ENCODE results near the gene CACNA1C.

Gene CACNA1C

GRCh38 chr12:2034633-2035430, 18.0 kb upstream of the CACNA1C start:
- DNase-seq (ENCODE audit: insufficient read length, low spot score) (peak; percentile 83), FAIRE-seq (no peak)

DNA sequence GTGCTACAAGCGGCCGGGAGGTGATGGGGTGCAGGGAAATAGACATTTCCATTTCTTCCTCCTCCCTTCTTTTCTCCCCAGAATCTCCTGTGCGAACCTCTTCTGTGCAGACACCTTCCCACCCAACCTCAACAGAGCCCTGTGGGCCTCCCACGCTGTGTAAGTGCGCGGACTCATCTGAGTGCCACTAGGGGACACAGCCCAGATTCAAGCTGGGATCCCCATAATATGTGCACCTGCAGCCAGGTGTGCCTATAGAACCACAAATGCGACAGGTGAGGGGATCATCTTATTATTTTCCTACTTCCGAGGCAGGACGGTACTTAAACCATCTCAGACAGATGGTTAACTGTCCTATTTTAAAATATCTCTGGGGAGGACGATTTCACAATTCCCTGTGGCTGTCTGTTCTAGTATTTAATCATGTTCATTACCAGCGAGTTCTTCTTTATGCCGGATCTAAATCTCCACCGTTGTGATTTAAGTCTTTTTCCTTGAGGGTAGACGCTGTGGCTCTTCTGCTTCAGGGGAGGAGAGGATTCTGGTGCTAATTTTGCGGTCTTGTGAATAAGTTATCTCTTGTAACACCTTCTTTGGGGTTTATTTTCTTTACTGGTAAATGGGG, 17.2 kb upstream of the CACNA1C start:
- no peak for DNase-seq (ENCODE audit: insufficient read length, low spot score)
- no peak for FAIRE-seq

GRCh38 chr12:2039034-2039433, 13.8 kb upstream of the CACNA1C start:
- DNase-seq (ENCODE audit: insufficient read length, low spot score): no peak
- FAIRE-seq: no peak

DNA sequence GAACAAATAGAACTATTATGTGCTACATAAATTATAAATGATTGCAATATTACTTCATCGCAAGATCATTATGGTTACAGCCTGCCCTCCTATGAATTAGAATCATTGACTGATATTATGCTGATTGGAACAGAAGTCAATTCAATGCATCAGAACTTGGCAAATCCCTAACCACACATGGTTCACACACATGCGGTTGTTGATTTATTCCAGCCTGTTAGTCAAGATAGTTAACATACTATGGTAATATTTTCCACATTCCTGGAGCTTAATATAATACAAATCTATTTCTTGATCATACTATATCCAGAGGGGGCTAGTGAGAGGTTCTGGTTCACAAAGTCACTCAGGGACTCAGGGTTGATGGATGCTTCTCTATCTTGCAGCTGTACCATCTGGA, 9.7 kb upstream of the CACNA1C start:
- FAIRE-seq (no peak), DNase-seq (ENCODE audit: insufficient read length, low spot score) (no peak)

GRCh38 chr12:2044165-2044564, 8.6 kb upstream of the CACNA1C start:
- FAIRE-seq (no peak), DNase-seq (ENCODE audit: insufficient read length, low spot score) (no peak)

- FAIRE-seq: no peak
- DNase-seq (ENCODE audit: insufficient read length, low spot score): no peak
Observed at GRCh38 chr12:2046957-2047356, 5.8 kb upstream of the CACNA1C start.

- FAIRE-seq (no peak), DNase-seq (ENCODE audit: insufficient read length, low spot score) (no peak)
Observed at GRCh38 chr12:2047752-2048151, 5.0 kb upstream of the CACNA1C start.

GRCh38 chr12:2049604-2050540, 2.9 kb upstream of the CACNA1C start:
- FAIRE-seq (no peak), DNase-seq (ENCODE audit: insufficient read length, low spot score) (no peak)

DNA sequence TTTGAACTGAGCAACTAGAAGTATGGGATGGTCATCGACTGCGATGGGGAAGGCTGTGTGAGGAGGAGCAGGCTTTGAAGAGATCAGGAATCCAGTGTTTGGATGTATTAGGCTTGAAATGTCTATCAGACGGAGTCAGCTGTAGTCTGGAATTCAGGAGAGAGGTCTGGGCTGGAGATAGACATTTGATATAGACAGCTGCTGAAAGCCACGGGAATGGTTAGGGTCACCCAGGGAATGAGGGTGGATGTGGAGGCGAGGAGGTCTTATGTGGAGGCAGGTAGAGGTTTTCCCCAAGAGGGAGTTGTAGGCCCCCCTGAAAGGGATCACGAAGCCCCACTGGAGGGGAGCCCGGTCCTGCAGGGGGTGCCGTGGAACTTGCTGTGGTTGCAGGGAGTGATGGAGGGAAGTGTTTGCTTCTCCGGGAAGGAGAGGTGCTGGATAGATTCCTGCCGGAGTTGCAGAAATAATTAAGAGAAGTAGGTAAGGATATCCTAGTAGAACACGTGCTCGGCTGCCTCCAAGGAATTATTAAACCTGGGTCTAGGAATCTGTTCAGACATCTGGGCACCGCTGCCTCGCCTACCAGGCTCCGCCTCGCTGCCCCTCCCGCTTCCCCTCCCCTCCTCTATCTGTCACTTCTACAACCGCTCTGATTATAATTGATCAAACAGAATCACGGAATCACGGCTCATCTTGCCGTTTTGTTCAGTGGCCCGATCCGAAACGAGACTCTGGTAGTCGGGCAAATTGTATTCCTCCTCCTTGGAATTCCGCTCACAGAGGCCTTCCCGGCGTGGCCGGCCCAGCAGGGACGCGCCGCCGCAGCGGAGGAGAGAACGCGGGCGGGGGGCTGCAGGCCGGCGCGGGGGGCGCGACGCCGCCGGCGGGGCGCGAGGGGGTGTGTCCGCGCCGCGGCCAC, 826 bp upstream of the CACNA1C start:
- no peak for DNase-seq (ENCODE audit: insufficient read length, low spot score)
- no peak for FAIRE-seq

GRCh38 chr12:2053691-2054090, 904 bp downstream of the CACNA1C start:
- no peak for DNase-seq (ENCODE audit: insufficient read length, low spot score)
- no peak for FAIRE-seq

DNA sequence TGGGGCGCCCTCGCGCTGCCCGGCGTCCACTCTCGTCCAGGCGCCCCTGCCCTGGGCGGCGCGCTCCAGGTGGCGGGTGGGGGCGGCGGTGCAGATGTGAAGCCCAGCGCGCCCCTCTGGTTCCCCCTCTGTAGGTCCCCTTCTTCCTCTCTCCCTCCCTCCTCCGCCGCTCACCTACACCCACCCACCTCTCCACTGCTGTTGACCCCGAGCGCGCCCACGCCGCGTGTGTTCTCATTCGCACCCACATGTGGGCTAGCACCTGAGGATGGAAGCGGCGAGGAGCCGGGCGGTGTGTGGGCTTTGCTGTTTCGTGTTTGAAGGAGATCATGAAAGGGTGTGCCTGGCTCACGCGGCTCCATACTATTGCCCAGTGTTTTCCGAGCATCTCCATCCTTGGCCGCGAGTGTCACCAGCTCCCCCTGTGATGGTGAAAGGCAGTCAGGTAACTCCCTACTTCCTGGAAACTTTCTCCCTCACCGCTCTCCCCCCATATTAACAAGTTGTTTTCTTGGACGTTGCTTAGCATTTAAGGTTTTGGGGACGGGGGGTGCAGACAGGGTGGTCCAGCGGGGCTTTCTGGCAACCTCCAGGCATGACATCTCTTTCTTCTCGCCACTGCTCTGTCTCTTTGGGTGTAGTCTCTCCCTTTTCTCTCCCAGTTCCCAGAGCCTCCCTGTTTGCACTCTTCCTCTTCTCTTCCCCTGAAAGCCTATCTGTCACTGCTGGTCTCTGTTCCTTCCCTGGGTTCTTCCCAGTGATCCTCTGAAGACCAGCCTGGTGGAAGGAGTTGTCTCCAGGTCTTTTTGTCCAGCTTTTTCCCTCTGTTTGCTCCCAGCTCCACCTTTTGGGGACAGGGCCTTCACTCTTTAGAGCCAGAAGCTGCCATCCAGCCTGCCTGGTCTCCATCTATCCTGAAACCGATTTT, 1.6 kb downstream of the CACNA1C start:
- no peak for FAIRE-seq
- no peak for DNase-seq (ENCODE audit: insufficient read length, low spot score)

DNA sequence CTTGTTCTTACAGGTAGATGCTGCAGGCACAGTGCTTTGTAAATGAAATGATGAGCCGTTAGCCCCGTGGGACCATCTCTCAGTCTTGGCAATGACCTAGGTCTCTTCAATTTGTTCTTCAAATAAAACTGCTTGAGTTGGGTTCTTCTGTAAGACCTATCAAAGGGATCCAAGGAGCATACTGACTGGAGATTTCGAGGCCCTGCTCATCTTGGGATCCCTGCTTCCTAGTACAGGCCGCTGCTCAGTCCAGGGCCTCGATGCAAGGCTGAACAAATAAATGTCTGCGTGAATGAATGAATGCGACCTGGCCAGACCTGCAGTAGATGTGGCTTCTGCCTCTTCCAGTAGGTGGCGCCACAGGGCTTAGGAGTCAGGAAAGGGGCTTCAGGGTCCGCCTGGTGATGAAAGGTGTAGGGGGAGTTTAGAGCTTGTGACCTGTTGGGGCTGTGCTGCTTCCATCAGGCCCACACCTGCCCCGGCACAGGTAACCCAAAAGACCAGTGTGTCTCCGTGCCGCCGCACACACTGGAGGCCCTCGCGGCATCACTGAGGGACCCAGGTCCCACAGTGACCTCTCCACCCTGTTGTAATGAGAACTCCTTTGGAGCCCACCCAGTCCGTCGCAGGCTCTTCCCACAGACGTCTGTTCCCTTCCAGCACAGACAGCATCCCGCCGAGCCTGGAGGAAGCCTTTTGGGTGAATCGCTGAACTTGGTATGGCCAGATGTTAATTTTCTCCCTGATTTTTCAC, 4.4 kb downstream of the CACNA1C start:
- FAIRE-seq: no peak

GRCh38 chr12:2057795-2058408, 5.1 kb downstream of the CACNA1C start:
- FAIRE-seq (no peak), DNase-seq (ENCODE audit: insufficient read length, low spot score) (no peak)

More for the DNA sequence above, 4.4 kb downstream of the CACNA1C start:
- DNase-seq (ENCODE audit: insufficient read length, low spot score): no peak

DNA sequence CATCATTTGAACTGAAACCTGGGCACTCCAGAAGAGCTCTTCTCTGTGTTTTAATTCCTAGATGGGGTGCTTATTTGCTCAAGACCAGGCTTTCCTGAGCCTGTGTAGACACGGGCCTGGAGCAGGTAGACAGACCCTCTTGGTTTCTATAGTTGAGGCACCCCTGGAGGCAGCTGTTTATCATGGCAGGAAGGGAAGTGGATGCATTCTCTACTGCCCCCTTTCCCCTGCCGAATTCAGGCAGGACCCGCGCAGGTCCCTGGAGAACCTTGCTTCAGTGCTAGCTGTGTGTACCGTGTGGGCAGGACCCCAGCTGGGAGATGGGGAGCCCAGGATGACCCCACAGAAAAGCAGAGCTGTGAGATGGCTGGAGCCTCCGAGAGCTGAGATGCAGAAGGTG, 6.0 kb downstream of the CACNA1C start:
- DNase-seq (ENCODE audit: insufficient read length, low spot score) (no peak), FAIRE-seq (no peak)

DNA sequence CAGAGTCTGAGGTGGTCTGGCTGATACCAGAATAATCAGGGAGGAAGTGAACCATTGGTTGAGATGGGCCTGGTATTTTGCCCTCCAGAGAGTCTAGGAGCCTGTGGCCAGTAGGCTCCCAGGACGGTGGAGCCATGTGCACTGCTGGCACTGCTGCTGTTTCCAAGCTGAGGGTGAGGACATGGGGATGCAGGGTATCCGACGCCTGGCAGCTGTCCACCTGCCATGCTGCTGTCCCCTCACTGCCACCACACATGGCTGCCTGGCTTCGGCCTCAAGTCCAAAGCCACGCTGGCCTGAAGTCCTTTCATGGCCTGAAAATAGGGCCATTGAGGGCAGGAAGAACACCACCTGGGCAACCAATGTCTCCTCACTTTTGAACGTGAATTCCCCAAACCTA, 8.6 kb downstream of the CACNA1C start:
- FAIRE-seq (no peak), DNase-seq (ENCODE audit: insufficient read length, low spot score) (no peak)

GRCh38 chr12:2064071-2064507, 11.3 kb downstream of the CACNA1C start:
- FAIRE-seq: peak; percentile 14
- no peak for DNase-seq (ENCODE audit: insufficient read length, low spot score)

GRCh38 chr12:2068653-2069052, 15.9 kb downstream of the CACNA1C start:
- no peak for FAIRE-seq
- DNase-seq (ENCODE audit: insufficient read length, low spot score): no peak

DNA sequence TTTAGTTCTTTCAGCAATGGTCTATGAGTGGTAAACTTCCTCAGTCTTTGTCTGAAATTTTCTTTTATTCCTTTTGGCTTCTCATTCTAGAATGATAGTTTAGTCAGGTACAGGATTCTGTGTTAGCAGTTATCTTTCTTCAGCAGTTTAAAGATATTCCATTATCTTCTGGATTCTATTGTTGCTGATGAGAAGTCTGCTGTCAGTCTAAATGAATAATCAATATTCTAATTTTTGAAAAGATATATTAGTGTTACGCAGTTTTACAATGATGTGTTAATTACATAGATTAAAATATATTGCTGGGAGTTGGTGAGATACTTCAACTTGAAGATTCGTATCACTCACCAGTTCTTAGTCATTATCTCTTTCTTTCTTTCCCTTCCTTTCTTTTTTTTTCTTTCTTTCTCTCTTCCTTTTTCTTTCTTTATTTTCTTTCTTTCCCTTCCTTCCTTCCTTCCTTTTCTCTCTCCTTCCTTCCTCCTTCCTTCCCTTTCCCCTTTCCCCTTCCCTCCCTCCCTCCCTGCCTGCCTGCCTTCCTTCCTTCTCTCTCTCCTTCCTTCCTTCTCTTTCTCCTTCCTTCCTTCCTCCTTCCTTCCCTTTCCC, 17.8 kb downstream of the CACNA1C start:
- FAIRE-seq (no peak), DNase-seq (ENCODE audit: insufficient read length, low spot score) (no peak)
